H9 (cell line): Measurements from ENCODE around the gene CATSPERZ. TPM values are rescaled to one million over a fixed set of nuclear protein-coding genes. Genes with fewer than 3 reads are reported as not detected.

Experiments
- DNase-seq: peaks from one replicate; pipeline ENCODE4 v3.0.0-alpha.2; 2017
- H2AFZ ChIP-seq: one replicate; pipeline ENCODE4 v1.6.1; 2013; ENCODE audit warnings: mild to moderate bottlenecking, low read length, control low read depth, moderate library complexity
- H2AK5ac ChIP-seq: 2 replicates; pipeline ENCODE4 v1.6.1; 2013; ENCODE audit warnings: low read length, control low read depth, mixed read lengths; ENCODE audit not compliant: insufficient read length
- H2BK120ac ChIP-seq: one replicate; pipeline ENCODE4 v1.6.1; 2013; ENCODE audit warnings: low read depth, mild to moderate bottlenecking, low read length, control low read depth, inconsistent platforms; ENCODE audit not compliant: poor library complexity, severe bottlenecking
- H2BK12ac ChIP-seq: 2 replicates; pipeline ENCODE4 v1.6.1; 2013; ENCODE audit warnings: low read length, control low read depth, mixed read lengths, low read depth; ENCODE audit not compliant: insufficient read length
- H2BK15ac ChIP-seq: 2 replicates; pipeline ENCODE4 v1.6.1; 2013; ENCODE audit warnings: low read depth, low read length, control low read depth
- H2BK20ac ChIP-seq: one replicate; pipeline ENCODE4 v1.6.1; 2013; ENCODE audit warnings: low read depth, mild to moderate bottlenecking, low read length, control low read depth, inconsistent platforms; ENCODE audit not compliant: poor library complexity, severe bottlenecking
- H2BK5ac ChIP-seq: 2 replicates; pipeline ENCODE4 v1.6.1; 2013; ENCODE audit warnings: low read length, control low read depth, mixed read lengths; ENCODE audit not compliant: insufficient read length
- H3K14ac ChIP-seq: 2 replicates; pipeline ENCODE4 v1.6.1; 2013; ENCODE audit warnings: low read length, control low read depth; ENCODE audit not compliant: insufficient read depth
- H3K18ac ChIP-seq: 2 replicates; pipeline ENCODE4 v1.6.1; 2013; ENCODE audit warnings: low read depth, mild to moderate bottlenecking, mixed read lengths, low read length, control low read depth; ENCODE audit not compliant: insufficient read length
- H3K23ac ChIP-seq: 2 replicates; pipeline ENCODE4 v1.6.1; 2013; ENCODE audit warnings: low read length, control low read depth, mixed read lengths, low read depth; ENCODE audit not compliant: insufficient read length
- H3K23me2 ChIP-seq: 2 replicates; pipeline ENCODE4 v1.6.1; 2013; ENCODE audit warnings: low read depth, mild to moderate bottlenecking, mixed read lengths, low read length, control low read depth; ENCODE audit not compliant: insufficient read length, poor library complexity, severe bottlenecking
- H3K27ac ChIP-seq: 2 replicates; pipeline ENCODE4 v1.5.1; 2013; ENCODE audit warnings: low read length, control low read depth, mixed read lengths, low read depth; ENCODE audit not compliant: insufficient read length
- H3K27me3 ChIP-seq: 2 replicates; pipeline ENCODE4 v1.6.1; 2013; ENCODE audit warnings: low read length, control low read depth, inconsistent platforms; ENCODE audit not compliant: insufficient read depth
- H3K4ac ChIP-seq: 2 replicates; pipeline ENCODE4 v1.6.1; 2013; ENCODE audit warnings: low read depth, mild to moderate bottlenecking, control low read depth, inconsistent platforms, low read length, moderate library complexity
- H3K4me1 ChIP-seq: 2 replicates; pipeline ENCODE4 v1.6.1; 2013; ENCODE audit warnings: low read length, control low read depth, inconsistent platforms; ENCODE audit not compliant: insufficient read depth
- H3K4me2 ChIP-seq: 2 replicates; pipeline ENCODE4 v1.6.1; 2013; ENCODE audit warnings: low read length, control low read depth, mixed read lengths; ENCODE audit not compliant: insufficient read length, insufficient read depth
- H3K56ac ChIP-seq: 2 replicates; pipeline ENCODE4 v1.6.1; 2013; ENCODE audit warnings: low read depth, mild to moderate bottlenecking, mixed read lengths, low read length, control low read depth; ENCODE audit not compliant: insufficient read length
- H3K79me1 ChIP-seq: 2 replicates; pipeline ENCODE4 v1.6.1; 2013; ENCODE audit warnings: low read depth, mild to moderate bottlenecking, moderate library complexity, low read length, control low read depth, inconsistent platforms; ENCODE audit not compliant: insufficient read depth, poor library complexity, severe bottlenecking
- H3K79me2 ChIP-seq: 2 replicates; pipeline ENCODE4 v1.6.1; 2013; ENCODE audit warnings: low read length, control low read depth, inconsistent platforms; ENCODE audit not compliant: insufficient read depth
- H3K9ac ChIP-seq: 2 replicates; pipeline ENCODE4 v1.6.1; 2013; ENCODE audit warnings: low read length, control low read depth, mixed read lengths; ENCODE audit not compliant: insufficient read length; ENCODE audit errors: extremely low read depth
- H3K9me3 ChIP-seq: one replicate; pipeline ENCODE4 v1.6.1; 2013; ENCODE audit warnings: low read depth, low read length, inconsistent platforms; ENCODE audit not compliant: control insufficient read depth
- H3T11ph ChIP-seq: one replicate; pipeline ENCODE4 v1.6.1; 2013; ENCODE audit warnings: mild to moderate bottlenecking, low read length, control low read depth, inconsistent platforms
- H4K20me1 ChIP-seq: one replicate; pipeline ENCODE4 v1.6.1; 2013; ENCODE audit not compliant: control insufficient read depth, insufficient read length, insufficient read depth
- H4K5ac ChIP-seq: 2 replicates; pipeline ENCODE4 v1.6.1; 2013; ENCODE audit warnings: low read depth, mild to moderate bottlenecking, mixed read lengths, low read length, control low read depth; ENCODE audit not compliant: insufficient read length
- H4K8ac ChIP-seq: replicated peaks from 2 replicates; pipeline ENCODE4 v1.6.1; 2013; ENCODE audit warnings: low read length, control low read depth, mixed read lengths, low read depth; ENCODE audit not compliant: insufficient read length
- H4K91ac ChIP-seq: 2 replicates; pipeline ENCODE4 v1.6.1; 2013; ENCODE audit warnings: low read depth, mild to moderate bottlenecking, moderate library complexity, mixed read lengths, low read length, control low read depth; ENCODE audit not compliant: insufficient read length
- H3K27ac Mint-ChIP-seq, 3 experiments: 2 replicates in 2 of 3; 3 replicates in 1 of 3; pipeline ENCODE4 v1.8.0; 2020 to 2021; ENCODE audit warnings: mixed read lengths in 3 of 3, mild to moderate bottlenecking in 1 of 3, moderate library complexity in 1 of 3
- H3K27me3 Mint-ChIP-seq: 2 replicates; pipeline ENCODE4 v1.8.0; 2021; ENCODE audit warnings: low read depth, mild to moderate bottlenecking, moderate library complexity, mixed read lengths
- H3K36me3 Mint-ChIP-seq, 3 experiments: 2 replicates in 2 of 3; 3 replicates in 1 of 3; pipeline ENCODE4 v1.8.0; 2020 to 2021; ENCODE audit warnings: low read depth in 3 of 3, mixed read lengths in 3 of 3; ENCODE audit not compliant: insufficient read depth in 1 of 3
- H3K4me1 Mint-ChIP-seq, 2 experiments: 2 replicates each; pipeline ENCODE4 v1.8.0; 2020; ENCODE audit warnings: mixed read lengths in 2 of 2
- H3K4me3 Mint-ChIP-seq, 2 experiments: 2 replicates in 1 of 2; 3 replicates in 1 of 2; pipeline ENCODE4 v1.8.0; 2020 to 2021; ENCODE audit warnings: mild to moderate bottlenecking in 2 of 2, mixed read lengths in 2 of 2, moderate library complexity in 1 of 2
- H3K9me3 Mint-ChIP-seq, 2 experiments: 2 replicates in 1 of 2; 3 replicates in 1 of 2; pipeline ENCODE4 v1.8.0; 2020; ENCODE audit warnings: mild to moderate bottlenecking in 2 of 2, mixed read lengths in 2 of 2, moderate library complexity in 1 of 2
- CTCF ChIP-seq: fragments of 200-600 bp; sonication (generic); conservative IDR thresholded peaks from 3 replicates; pipeline ENCODE4 v1.8.0; 2021; ENCODE audit warnings: antibody characterized with exemption, mild to moderate bottlenecking
- WGBS: extraction: QIAGEN DNeasy Blood & Tissue Kit; methylation state at CpG from one replicate; pipeline ENCODE4 v1.1.7; 2013; ENCODE audit warnings: missing lambda C conversion rate, low lambda C conversion rate, mixed read lengths; ENCODE audit not compliant: insufficient read length; ENCODE audit errors: extremely low coverage; 5-methylcytosine and 5-hydroxymethylcytosine counted together
- total RNA-seq: library from RNA; stranded (reverse); gene quantifications from 2 replicates; pipeline ENCODE4 v1.2.1, GENCODE V29; 2021

The CATSPERZ gene
- total RNA-seq, 1 experiment from 2014 or later: 0.92 TPM

- Histone ChIP-seq H4K91ac (no peak overlapping the region), H3K56ac (no peak overlapping the region), H3K27me3 (peaks cover 27% of the 10 kb centered on the region; the same call in 1 of the 2 replicates), H3K9me3 (no peaks in the 10 kb centered on the region), H3K23ac (no peak overlapping the region), H3K9ac (no peak overlapping the region), H2BK120ac (no peak overlapping the region), H3K4me1 (no peaks in the 10 kb centered on the region), H4K8ac (no peak overlapping the region), H4K5ac (no peak overlapping the region), H3K79me2 (no peaks in the 10 kb centered on the region), H2BK15ac (no peak overlapping the region), H2AK5ac (no peak overlapping the region), H3K27ac (no peak overlapping the region), H3K18ac (no peak overlapping the region), H3K79me1 (no peaks in the 10 kb centered on the region), H3K14ac (no peak overlapping the region; the same call in 1 of the 2 replicates), H3T11ph (no peak overlapping the region), H2BK12ac (no peak overlapping the region), H3K4ac (no peak overlapping the region), H2BK5ac (no peak overlapping the region), H2AFZ (no peak overlapping the region), H3K4me2 (no peak overlapping the region), H4K20me1 (no peaks in the 10 kb centered on the region), H2BK20ac (no peak overlapping the region), H3K23me2 (peaks cover 18% of the 10 kb centered on the region)
- DNase-seq: no peak
- no peak overlapping the region for H3K27ac Mint-ChIP-seq
- no peak overlapping the region; a peak in 1 of 5 replicates for H3K4me3 Mint-ChIP-seq
- H3K36me3 Mint-ChIP-seq: peaks cover 2 to 3% (median 2%) of the 10 kb centered on the region in 3 experiments; a peak in 5 of 7 replicates
- WGBS: no CpG with 5 or more reads among the region's 33 CpGs
- peaks cover 12 to 18% of the 10 kb centered on the region in 2 experiments for H3K4me1 Mint-ChIP-seq
- no peaks in the 10 kb centered on the region; a peak in 2 of 5 replicates for H3K9me3 Mint-ChIP-seq
- H3K27me3 Mint-ChIP-seq: peaks cover 40% of the 10 kb centered on the region
- TF ChIP-seq CTCF: no peak
Observed at GRCh38 chr11:64287676-64288352, 12.3 kb upstream of the CATSPERZ start.
